K562 (cell line): ENCODE data around the gene LTBP4. TPM values are rescaled to one million over a fixed set of nuclear protein-coding genes. Genes with fewer than 3 reads are reported as not detected.

Experiments used
- ASH1L ChIP-seq: fragments of 450-650 bp; IDR thresholded peaks from 2 replicates; pipeline ENCODE4 v1.6.1; 2018; ENCODE audit warnings: borderline replicate concordance, mild to moderate bottlenecking, low read depth; ENCODE audit not compliant: partially characterized antibody
- BRD9 ChIP-seq: fragments of 450-650 bp; IDR thresholded peaks from 2 replicates; pipeline ENCODE4 v1.6.1; 2018; ENCODE audit warnings: low read depth; ENCODE audit not compliant: partially characterized antibody
- BRF1 ChIP-seq: IDR thresholded peaks from 3 replicates; pipeline ENCODE4 v1.6.1; 2011; ENCODE audit warnings: borderline replicate concordance, mild to moderate bottlenecking; ENCODE audit not compliant: insufficient read length; ENCODE audit errors: extremely low read depth
- CHD4 ChIP-seq: fragments of 200-600 bp; sonication (generic); IDR thresholded peaks from 3 replicates; pipeline ENCODE4 v1.6.1; 2012; ENCODE audit warnings: low read depth, mild to moderate bottlenecking, mixed read lengths, low read length, inconsistent platforms; ENCODE audit not compliant: insufficient read depth, insufficient replicate concordance, poor library complexity, severe bottlenecking
- ETV5 ChIP-seq: sonication (generic); formaldehyde crosslinking; IDR thresholded peaks from 2 replicates; pipeline ENCODE4 v1.4.0; 2020; ENCODE audit warnings: low read depth, mild to moderate bottlenecking, missing genetic modification reagents
- GABPB1 ChIP-seq: sonication (generic); formaldehyde crosslinking; IDR thresholded peaks from 2 replicates; pipeline ENCODE4 v1.8.0; 2022; ENCODE audit warnings: mild to moderate bottlenecking, missing genetic modification reagents
- HNRNPL ChIP-seq: fragments of 200-400 bp; formaldehyde crosslinking; IDR thresholded peaks from 2 replicates; pipeline ENCODE4 v1.6.1; 2017; ENCODE audit warnings: low read depth, mild to moderate bottlenecking, low read length
- IFI16 ChIP-seq: fragments of 250-450 bp; sonication (Bioruptor Pico); IDR thresholded peaks from 2 replicates; pipeline ENCODE4 v2.1.2; 2022; ENCODE audit warnings: mild to moderate bottlenecking, inconsistent platforms
- KLF10 ChIP-seq: fragments of 250-450 bp; sonication (Bioruptor Pico); IDR thresholded peaks from 2 replicates; pipeline ENCODE4 v1.6.1; 2021; ENCODE audit warnings: matching md5 sums
- MECOM ChIP-seq: fragments of 250-450 bp; sonication (Bioruptor Pico); IDR thresholded peaks from 2 replicates; pipeline ENCODE4 v1.8.0; 2022; ENCODE audit warnings: inconsistent platforms
- MLLT1 ChIP-seq, 2 experiments: fragments of 450-650 bp; IDR thresholded peaks; 2 replicates each; pipeline ENCODE4 v1.6.1; 2016
- POLR2A ChIP-seq: fragments of 450-650 bp; conservative IDR thresholded peaks from 2 replicates; pipeline ENCODE4 v1.6.1; 2016
- SREBF1 ChIP-seq: fragments of 150-350 bp; IDR thresholded peaks from 2 replicates; pipeline ENCODE4 v1.6.1; 2014; ENCODE audit warnings: antibody characterized with exemption, low read depth, low read length, borderline replicate concordance
- TBL1XR1 ChIP-seq, 2 experiments: IDR thresholded peaks; 2 replicates each; pipeline ENCODE4 v1.6.1; 2012; ENCODE audit warnings: improper control_type of control experiment in 2 of 2, low read length in 2 of 2, mild to moderate bottlenecking in 1 of 2
- TGIF2 ChIP-seq: sonication (generic); formaldehyde crosslinking; IDR thresholded peaks from 2 replicates; pipeline ENCODE4 v1.8.1; 2022; ENCODE audit warnings: mild to moderate bottlenecking, missing genetic modification reagents, moderate library complexity
- ZNF165 ChIP-seq: fragments of 250-450 bp; sonication (Bioruptor Pico); IDR thresholded peaks from 2 replicates; pipeline ENCODE4 v1.4.0; 2020; ENCODE audit warnings: borderline replicate concordance
- ZNF3 ChIP-seq: fragments of 250-450 bp; sonication (Bioruptor Pico); IDR thresholded peaks from 2 replicates; pipeline ENCODE4 v1.5.0; 2021; ENCODE audit warnings: mild to moderate bottlenecking, moderate library complexity
- ZNF398 ChIP-seq: fragments of 250-450 bp; sonication (Bioruptor Pico); IDR thresholded peaks from 2 replicates; pipeline ENCODE4 v1.8.0; 2021; ENCODE audit warnings: moderate library complexity, mild to moderate bottlenecking, inconsistent platforms
- ZNF780A ChIP-seq: fragments of 250-450 bp; sonication (Bioruptor Pico); IDR thresholded peaks from 2 replicates; pipeline ENCODE4 v1.5.0; 2021; ENCODE audit warnings: mild to moderate bottlenecking
- polyA plus RNA-seq, 8 experiments: library from polyadenylated mRNA; depleted of rRNA in 4 of 8; stranded (reverse) in 5 of 8; unstranded in 3 of 8; fragments of >200 nt; fragmentation: Nextera tagmentation in 2 of 8; fragmentation: Illumina TruSeq in 1 of 8; extraction: Ambion mirVana in 2 of 8; extraction: Trizol in 1 of 8; gene quantifications; 2 replicates each; pipeline versions ENCODE4 v1.2.1 to v1.2.3, GENCODE V29; 2011 to 2014; ENCODE audit warnings: inconsistent platforms in 1 of 8, missing spikeins in 1 of 8
- total RNA-seq, 7 experiments: library from RNA; depleted of rRNA in 6 of 7; stranded (reverse); fragments of >200 nt in 6 of 7; fragmentation: Illumina TruSeq in 2 of 7; extraction: Trizol in 2 of 7; gene quantifications; 2 replicates each; pipeline versions ENCODE4 v1.2.1 to v1.2.3, GENCODE V29; 2011 to 2021; ENCODE audit warnings: low replicate concordance in 1 of 7

The LTBP4 gene
- total and polyA plus RNA-seq, 9 of the 15 experiments (the other 6 are each of a cell fraction or from before 2014, with no cell fraction given) = 0.35 to 160 (median 31.6) TPM

- TF ChIP-seq BRF1 (no peak), SREBF1 (no peak), BRD9 (no peak), ZNF398 (CRISPR knock-in tag) (no peak), ZNF165 (CRISPR knock-in tag) (no peak), IFI16 (CRISPR knock-in tag) (no peak), HNRNPL (peak; percentile 93), ZNF780A (no peak; the same call in 1 of the 2 replicates), POLR2A (peak; percentile 37), TBL1XR1 (IDR thresholded peaks at IDR 0.05; ENCODE audit: low read length in 2 of 2) (no peak), MLLT1 (IDR thresholded peaks at IDR 0.05) (no peak), ASH1L (no peak), CHD4 (no peak), MECOM (CRISPR knock-in tag) (no peak), ETV5 (CRISPR knock-in tag) (0 out of 2 replicates have a peak, but pooled peaks have one; percentile 53), GABPB1 (CRISPR knock-in tag) (peak; percentile 39; the same call in 1 of the 2 replicates), ZNF3 (CRISPR knock-in tag) (no peak), TGIF2 (peak; percentile 71; the same call in 1 of the 2 replicates), KLF10 (CRISPR knock-in tag) (no peak)
These were observed 4.2 kb downstream of the LTBP4 start (continued) for GRCh38 chr19:40605216-40605971.
